GM19467 (cell line): ENCODE results near the gene SLC7A14.

ENCODE experiments used
- ATAC-seq: cut with Tn5 transposase; IDR thresholded peaks from one replicate; pipeline ENCODE4 v1.9.1; 2021; ENCODE audit warnings: mild to moderate bottlenecking, moderate library complexity; ENCODE audit not compliant: unreplicated experiment

The SLC7A14 gene

DNA sequence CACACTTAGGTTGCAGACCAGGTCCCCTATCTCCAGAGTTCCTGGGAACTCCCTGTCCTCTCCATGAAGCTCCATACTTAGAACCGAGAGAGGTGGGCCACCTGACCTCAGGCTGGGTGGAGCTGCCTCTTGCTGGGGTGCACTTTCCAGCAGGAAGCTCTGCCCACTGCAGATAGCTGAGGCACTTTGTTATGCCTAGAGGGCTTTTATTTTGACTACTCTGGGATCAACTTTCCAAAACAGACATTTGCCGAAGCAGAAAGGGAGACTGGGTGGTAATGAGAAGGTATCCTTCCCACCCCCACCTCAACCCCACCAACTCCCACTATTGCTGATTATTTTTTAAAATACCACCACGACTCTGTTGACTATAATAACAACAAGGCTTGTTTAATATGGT, 112.5 kb downstream of the SLC7A14 start:
- ATAC-seq: no peak

DNA sequence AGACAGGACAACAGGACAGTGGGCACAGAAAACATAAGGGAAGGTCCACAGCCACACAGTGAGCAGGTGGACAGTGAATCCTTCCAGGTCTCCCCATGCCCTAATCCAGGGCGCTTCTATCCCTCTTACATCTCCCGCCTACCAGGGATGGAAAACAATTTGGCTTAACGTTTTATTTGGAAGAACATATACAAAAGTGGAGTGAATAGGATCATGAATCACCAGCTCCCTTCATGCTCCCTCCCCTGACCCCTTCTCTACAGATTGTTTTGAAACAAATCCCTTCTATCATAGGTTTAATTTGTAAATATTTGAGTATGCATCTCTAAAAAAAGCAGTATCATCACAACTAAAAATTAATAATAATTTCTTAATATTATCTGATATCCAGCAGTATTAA, 114.7 kb downstream of the SLC7A14 start:
- ATAC-seq: no peak

DNA sequence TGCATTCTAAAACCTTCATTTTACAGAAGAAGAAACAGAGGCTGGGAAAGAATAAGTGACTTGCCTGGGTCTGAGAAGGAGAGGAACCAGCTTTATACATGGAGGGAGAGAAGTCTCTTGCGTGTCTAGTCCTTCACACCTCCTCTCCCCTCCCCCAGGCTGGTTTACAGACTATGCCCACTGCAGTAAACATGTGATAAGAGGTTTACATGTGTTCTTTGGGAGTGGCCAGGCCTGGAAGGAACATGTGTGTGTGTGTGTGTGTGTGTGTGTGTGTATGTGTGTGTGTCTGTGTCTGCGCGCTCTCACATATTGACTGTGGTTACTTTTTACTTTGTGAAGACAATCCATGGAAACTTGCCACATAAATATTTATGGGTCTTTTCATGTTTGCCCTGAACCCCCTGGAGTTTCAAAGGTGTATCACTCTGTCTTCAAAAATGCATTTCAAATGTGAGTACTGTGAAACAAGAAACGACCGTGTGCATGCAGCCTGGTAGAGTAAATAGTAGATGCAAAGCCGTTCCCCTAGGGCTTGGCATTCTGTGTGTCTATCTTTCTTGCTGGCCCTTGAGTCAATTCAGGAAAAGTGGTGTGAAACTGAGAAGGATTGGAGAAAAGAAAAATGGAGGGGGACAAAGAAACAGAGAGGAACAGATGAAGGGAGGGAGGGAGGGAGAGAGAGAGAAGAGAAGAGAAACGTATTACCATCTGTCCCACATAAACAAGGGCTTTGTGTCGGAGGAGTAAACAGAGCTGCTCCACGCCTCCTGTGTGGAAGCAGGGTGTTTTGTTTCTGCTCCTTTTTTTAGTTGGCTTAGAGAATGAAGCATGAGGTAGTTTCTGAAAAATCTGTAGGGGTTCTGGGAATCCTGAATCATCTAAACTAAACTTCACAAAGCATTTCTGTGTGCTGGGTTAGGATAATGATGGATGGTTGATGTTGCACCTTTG, 115.5 kb downstream of the SLC7A14 start:
- ATAC-seq: no peak

DNA sequence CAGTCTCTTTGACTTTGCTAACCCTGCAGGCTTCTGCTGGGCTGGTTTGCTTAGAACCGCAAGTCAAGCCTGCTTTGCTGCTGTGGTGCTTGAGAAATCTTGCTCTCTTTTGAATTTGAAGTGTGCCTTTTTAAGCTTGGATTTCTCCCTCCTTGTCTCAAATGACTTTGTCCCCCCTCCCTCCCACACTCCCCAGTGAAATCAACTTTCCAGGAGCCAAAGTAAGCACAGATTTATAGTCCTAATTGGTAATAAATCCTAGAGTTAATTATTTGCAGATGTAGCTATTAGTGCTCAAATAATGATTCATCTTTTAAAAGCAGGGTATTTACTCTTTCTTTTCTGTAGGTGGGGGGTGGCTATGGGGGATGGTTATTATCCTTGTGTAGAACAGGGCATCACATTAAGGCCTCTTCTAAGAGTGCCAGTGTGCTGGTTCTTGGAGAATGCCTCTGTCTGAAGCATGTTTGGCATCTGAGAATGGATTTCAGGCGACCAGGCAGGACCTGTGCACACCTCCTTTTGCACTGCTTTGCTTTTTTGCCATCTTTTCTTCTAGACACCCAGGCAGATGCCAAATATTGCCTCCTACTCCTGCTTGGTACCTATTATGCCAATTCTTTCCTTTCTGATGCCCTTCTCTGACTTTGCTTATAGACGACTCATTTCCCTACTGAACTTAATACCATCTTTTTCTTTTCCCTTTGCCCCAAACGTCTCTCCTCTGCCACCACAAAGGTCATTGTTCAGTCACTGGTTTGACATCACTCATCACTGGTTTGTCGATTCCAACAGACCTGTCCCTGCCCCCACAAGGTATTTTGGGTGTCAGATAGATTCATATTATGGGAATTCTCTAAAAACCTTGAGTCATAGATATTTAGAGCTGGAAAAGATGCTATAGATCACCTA, 116.5 kb downstream of the SLC7A14 start:
- ATAC-seq: no peak

DNA sequence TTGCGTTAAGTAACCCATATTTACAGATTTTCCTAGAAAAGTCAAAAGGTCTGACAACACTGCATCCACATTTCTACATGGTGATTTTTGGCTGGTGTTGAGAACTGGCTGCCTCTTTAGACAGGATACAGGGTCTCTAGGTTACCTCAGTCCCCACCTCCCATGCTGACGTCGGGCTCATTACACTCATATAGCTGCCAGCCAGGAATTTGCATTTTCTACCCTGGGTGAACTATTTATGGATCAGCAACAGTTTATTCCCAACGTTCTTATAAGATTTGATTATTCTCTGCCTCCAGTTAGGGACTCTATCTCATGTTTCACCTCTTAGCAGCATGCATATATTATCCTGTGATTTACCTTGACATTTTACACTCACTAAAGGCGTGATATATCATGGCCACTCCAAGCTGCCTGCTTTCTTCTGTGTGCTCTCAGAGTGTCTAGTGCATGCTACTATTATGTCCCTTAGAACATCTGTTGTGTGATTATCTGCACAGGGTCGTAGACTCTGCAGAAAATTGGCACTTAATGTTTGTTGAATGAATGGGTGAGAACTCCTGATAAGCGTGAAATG, 118.2 kb downstream of the SLC7A14 start:
- no peak for ATAC-seq

DNA sequence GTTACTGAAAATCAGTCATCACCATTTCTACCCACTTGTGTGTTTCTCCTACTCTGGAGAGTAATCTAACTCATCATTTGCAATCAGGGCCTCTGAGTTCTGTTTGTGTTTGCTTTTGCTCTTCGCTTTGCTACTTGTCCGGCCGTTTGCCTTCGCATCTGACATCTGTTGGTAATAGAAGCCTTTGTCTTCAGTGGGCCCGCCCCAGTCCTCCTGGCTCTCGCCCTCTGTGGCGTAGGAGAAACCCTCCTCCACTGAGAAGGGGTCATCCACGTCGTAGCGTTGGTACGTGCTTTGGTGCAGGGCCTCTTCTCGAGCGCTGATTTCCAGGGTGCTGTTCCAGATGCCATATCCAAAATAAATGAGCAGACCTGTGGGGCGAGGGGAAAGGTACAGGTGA, 118.9 kb downstream of the SLC7A14 start:
- no peak for ATAC-seq

DNA sequence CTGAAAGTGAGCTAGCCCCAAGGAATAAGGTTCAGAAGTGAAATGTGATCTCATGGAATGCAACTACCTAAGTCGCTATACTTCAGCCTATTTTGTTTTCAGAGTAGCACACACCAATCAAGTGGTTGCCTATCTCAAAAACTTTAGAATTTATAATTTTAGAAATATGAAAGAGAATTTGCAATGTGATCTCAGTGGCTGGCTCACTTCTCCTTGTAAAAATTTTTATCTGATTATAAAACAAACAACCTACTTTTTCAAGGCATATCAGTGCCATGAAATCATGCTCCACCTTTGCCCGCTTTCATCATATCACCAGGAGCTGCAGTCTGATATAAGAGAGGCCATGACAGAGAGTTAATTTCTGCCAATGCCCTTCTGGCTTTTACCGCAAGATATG, 119.9 kb downstream of the SLC7A14 start:
- ATAC-seq: no peak

DNA sequence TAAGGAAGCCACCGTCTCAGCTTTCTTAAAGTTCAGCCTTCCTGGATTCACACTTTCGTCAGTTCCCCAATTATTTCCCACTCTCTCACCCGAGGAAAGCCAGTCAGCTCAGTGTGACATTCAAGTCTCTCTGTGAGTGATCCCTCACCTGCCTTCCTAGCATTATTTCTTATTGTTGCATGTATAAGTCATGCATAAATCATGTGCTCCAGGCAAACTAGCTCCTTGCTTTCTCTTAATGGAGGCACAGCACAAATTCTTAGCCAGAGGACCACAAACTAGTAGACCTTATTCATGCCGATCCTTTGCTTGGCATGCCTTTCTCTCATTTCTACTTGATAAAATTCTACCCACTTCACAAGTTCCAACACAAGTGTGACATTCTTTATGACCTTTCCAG, 122.9 kb downstream of the SLC7A14 start:
- no peak for ATAC-seq

DNA sequence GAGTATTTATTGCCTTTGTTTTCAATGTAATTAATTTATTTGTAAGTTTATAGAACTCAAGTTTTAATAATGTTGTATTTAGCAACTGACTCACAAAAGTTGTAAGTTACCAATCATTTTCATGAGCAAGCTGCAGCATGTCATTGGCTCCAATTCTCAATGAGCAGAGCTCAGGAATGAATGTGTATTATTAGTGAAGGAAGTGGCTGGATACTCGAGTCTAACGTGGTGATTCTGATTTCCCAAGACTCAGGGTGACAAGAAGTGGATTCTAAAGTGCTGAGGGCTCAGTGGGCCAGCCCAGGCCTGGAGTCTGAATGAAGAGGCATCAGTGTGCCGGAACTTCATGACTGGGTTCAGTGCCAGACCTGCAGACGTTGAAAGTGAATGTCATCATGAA, 127.6 kb downstream of the SLC7A14 start:
- no peak for ATAC-seq

DNA sequence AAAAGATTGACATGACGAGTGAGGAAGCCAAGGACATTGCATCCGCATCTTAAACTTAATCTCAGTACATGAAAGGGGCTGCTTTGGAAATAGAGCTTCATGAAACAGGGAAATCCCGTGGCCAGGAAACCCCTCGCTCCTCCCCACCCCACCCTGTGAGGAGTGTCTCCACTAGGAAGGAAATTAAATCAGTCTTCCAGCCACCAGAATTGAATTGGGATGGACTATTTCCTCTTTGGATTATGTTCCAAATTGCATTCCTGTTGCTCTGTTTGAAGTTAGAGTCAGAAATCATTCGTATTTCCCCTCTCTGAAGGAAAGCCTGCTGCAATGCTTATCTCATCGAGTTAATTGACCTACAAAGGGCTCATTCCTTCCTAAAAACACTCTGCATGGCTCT, 131.4 kb downstream of the SLC7A14 start:
- ATAC-seq: no peak

DNA sequence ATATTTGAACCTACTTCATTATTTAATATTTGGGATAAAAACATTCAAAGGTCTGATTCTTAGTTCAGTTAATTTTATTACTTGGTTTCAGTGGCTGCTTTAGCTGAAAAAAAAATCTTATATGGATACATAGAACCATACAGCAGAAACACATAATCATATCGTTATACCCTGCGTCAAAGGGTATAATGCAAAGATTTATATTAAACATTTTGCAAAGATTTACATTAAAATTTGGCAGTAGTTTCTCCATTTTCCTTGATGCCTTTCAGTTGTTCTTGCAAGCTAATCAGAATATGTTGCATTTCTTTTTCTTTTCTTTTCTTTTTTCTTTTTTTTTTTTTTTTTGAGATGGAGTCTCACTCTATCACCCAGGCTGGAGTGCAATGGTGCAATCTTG, 135.8 kb downstream of the SLC7A14 start:
- no peak for ATAC-seq

DNA sequence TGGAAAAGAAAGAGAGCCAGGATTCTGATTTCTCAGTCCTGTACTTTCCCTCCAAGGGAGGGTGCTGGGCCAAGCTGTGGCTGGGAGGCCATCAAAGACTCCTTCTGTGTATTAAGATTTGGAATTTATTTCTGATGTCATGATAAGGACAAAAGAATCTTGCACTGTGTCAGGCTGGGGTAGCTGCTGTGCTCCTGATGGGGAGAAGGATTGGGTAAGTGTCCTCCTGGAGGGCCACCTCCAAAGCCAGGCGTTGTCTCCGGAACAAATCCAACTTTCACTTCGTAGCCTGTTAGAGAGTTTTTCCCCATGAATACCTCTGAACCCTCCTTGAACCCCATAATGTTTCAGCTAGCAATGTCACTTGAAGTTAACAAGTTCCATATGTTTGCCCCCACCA, 137.3 kb downstream of the SLC7A14 start:
- no peak for ATAC-seq

DNA sequence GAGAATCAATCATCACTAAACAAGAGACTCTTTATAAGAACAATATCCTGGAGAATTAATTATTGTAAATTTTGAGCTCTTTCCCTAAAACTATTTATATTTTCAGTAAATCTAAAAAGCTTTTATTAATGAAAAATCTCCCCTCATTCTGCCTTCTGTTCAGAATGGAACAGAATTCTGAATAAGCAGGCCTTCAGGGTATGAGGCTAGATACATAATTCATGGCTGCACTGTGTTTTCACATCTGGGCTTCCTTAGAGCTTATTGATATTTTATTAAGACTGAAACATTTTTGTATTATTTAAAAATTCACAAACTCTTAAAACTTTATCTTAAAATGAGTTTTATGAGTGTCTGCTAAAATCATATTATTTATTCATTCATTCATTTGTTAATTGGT, 142.4 kb downstream of the SLC7A14 start:
- ATAC-seq: no peak

DNA sequence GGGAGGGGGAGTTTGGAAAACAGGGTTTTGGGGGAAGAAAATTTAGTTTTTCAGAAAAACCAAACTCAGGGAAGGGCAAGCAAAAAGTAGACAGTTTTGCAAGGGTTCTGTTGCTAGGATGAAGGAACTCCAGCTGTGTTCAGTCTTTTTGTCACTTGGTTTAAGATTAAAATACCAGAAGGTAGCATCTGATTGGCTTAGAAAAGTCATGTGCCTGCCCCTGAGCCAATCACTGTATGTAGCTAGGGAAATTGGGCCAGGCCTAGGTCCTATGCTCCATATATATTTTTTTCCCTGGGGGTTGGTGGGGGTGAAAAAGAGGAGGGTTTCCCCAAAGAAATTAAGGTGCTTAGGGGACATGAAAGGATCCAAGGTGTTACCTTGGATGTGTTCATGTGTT, 142.9 kb downstream of the SLC7A14 start:
- ATAC-seq: no peak

DNA sequence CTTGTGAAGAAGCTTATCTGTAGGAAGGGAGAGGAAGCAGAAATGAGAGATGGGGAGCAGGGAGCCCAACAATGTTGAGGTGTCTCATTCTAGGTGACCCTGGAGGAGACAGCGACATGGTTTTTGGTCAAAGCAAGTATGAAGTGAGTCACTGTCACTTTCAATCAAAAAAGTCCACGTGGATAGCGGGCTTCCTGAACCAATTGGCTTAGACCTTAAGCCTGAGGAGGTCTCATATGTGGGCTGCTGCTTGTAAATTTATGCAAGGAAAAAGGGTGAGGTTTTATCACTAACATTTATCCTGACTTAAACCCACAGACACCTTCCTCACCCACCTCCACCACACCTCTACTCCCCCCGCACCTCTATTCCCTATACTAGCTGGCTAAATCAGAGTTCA, 144.5 kb downstream of the SLC7A14 start:
- ATAC-seq: no peak

DNA sequence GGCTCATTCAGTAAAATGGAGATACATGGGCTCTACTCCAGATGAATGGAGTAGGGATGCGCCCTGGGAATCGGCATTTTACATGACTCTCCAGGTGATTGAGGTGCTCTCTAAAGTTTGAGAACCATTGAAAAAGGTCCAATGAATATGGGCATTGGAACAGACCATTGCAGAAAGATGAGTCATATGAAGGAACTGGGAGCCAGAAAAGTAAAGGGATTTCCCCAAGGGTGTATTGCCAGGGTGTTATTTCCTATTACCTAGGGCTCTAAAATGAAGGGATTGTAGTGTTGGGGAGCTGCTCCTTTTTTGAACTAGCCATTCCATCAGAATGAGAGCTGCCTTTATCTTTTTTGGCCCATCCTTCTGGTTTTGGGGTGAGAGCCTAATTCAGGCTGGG, 145.5 kb downstream of the SLC7A14 start:
- ATAC-seq: no peak

DNA sequence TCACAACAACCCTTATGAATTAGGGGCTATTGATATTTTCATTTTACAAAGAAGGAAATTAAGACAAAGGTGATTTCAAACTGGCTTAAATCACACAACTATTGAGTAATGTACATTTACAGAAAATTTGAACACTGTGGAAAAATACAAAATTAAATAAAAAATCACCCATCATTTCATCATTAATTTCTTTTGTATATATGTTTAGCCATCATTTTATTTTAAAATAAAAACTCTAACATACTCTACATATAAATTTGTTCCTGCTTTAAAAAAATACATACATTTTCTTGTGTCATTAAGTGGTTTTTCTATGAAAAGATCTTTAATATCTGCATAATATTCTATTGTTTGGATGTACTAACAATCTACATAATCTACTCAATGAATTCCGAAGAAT, 147.0 kb downstream of the SLC7A14 start:
- ATAC-seq: no peak

DNA sequence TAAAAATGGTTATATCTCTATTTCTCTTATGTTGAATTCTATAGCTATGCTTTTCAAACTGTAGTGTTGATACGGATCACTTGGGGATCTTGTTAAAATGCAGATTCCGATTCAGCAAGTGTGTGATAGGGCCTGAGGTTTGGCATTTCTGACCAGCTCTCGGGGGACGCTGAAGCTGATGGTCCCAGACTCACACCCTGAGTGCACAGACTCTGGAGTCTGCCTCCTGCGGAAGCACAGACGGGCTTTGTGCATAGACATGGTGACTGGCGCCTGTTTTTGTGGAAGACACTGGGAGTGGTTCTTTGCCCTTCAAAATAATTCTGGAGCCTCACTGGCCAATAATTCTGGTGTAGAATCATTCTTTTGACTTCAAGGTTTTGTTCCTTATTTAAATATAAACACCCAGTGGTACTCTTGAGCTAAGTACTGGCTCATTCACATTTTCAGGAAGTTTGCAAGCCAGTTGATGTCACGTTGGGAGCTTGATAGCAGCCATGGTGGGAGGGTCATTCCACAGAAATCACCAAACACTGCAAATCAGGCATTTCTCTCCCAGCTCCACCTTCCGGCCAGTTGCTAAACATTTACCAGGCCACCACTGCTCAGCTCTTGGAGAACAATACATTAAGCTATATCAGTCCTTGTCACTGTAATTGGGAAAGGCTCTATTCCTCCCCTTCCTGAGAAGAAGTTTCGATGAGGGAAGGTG, 148.0 kb downstream of the SLC7A14 start:
- ATAC-seq: no peak

DNA sequence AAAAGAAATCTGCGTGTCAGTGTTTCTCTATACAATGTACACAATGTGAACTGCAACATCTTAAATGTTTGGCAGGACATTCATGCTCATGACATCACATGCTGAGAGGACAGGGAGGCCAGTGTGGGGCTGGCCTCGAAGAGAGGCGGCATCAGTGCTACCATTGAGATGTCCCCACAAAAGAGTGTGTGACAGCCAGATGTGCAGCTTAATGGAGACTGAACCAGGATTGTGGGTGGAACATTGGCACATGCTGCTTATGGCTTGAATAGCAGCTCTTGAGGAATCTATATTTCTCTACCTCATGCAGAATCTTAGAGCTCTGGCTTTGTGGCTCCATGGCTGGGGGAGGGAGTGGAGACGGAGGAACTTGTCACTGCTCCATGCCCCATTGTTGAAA, 148.7 kb downstream of the SLC7A14 start:
- no peak for ATAC-seq

DNA sequence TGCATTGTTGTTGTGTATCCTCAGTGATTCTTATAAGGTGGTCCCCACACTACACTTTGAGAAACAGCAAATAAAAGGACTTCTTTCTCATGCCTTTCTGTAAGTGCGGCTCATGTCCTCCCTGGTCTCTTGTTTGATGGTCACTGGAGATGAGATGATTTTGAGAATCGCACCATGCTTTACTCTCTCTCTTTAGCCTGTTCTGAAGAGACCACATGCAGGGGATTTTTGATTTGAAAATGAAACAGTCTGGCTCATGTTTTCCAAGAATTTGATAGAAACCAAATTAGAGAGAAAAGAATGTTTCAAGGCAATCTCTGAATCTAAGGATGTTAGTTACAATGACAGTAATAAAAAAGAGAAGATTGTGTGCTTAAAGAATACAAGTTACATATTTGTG, 149.2 kb downstream of the SLC7A14 start:
- ATAC-seq: no peak

DNA sequence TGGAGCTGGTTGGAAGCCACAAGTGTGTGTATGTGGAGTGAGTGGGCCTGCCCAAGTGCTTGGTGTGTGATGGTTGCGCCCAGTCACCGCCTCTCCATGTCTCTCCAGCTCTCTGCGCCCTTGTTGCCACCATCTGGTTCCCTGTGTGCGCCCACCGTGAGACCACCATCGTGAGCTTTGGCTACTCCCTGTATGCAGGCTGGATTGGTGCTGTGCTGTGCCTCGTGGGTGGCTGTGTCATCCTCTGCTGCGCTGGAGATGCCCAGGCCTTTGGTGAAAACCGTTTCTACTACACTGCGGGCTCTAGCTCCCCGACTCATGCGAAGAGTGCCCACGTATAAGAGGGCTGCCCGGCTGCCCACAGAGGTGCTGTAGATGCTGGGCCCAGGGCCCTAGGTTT, 153.5 kb downstream of the SLC7A14 start:
- no peak for ATAC-seq
